LNCaP clone FGC (cell line): ENCODE measurements around the gene DHX8.

ENCODE experiments used
- DNase-seq: peaks from one replicate; pipeline ENCODE4 v3.0.0-alpha.2; 2011; ENCODE audit warnings: low read depth
- H3K4me3 ChIP-seq: 2 replicates; pipeline ENCODE4 v1.5.1; 2011; ENCODE audit warnings: mild to moderate bottlenecking, low read depth, low read length, control low read depth
- CTCF ChIP-seq: IDR thresholded peaks from 2 replicates; pipeline ENCODE4 v1.5.1; 2012; ENCODE audit warnings: mild to moderate bottlenecking; ENCODE audit not compliant: control insufficient read depth, insufficient read depth; ENCODE audit errors: extremely low read depth

Gene DHX8

GRCh38 chr17:43528319-43528987 lies 44.7 kb downstream of the DHX8 start:
- TF ChIP-seq CTCF = no peak
- no peak overlapping the region for H3K4me3 ChIP-seq
- no peak for DNase-seq

DNA sequence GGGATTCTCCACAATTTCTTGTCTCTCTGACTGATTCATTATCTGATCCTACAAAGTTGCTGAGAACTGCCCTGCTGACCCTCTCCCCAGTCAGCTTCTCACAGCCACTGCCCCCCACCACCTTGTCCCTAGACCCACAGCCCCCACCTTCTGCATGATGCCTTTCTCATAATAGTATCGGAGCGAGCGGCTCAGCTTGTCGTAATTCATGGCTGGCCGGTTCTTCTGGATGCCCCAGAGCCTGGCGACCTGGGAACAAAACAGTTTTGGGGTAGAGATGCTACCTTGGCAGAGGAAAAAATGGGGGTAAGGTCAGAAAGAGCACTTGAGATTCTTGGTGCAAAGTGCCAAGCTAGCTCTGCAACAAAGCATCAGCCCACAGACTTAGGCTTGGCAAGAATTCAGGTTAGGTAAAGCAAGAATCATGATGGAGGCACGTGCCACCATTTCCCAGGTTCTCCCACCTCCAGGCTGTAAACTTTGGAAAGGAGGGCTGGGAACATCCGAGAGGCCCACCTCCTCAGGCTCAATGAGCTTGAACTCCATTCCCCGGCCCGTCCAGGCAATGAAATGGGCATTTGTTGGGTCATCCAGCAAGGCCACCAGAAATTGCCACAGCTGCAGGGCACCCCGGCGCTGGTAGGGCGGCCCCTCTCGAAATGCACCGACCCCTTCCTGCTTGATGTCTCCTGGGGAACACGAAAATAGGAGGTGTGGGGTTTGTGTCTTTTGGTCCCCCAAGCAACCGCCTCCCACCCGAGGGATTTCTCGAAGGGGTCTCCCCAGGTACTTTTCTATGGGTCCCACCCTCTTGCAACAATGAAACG lies 45.4 kb downstream of the DHX8 start:
- DNase-seq = no peak
- no peak for TF ChIP-seq CTCF
- no peak overlapping the region for H3K4me3 ChIP-seq

- no peak for DNase-seq
- no peak for TF ChIP-seq CTCF
- no peak overlapping the region for H3K4me3 ChIP-seq
Measured at GRCh38 chr17:43529947-43530287, 46.1 kb downstream of the DHX8 start.

- H3K4me3 ChIP-seq = no peak overlapping the region
- DNase-seq = no peak
- TF ChIP-seq CTCF = no peak
Measured at GRCh38 chr17:43530288-43531081, 46.7 kb downstream of the DHX8 start.

GRCh38 chr17:43531082-43531378 lies 47.3 kb downstream of the DHX8 start:
- no peak for TF ChIP-seq CTCF
- no peak for DNase-seq
- H3K4me3 ChIP-seq = no peak overlapping the region

DNA sequence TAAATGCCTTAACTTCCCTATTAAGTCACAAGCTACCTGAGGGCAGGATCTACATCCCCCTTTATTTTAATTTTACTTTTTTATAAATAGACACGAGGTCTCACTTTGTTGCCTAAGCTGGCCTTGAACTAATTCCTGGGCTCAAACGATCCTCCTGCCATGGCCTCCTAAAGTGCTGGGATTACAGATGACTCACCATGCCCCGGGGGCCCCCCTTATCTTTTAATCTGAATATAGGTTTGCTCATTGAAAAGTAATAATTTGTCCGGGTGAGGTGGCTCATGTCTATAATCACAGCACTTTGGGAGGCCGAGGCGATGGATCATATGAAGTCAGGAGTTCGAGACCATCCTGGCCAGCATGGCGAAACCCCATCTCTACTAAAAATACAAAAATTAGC lies 48.2 kb downstream of the DHX8 start:
- no peak for TF ChIP-seq CTCF
- no peak overlapping the region for H3K4me3 ChIP-seq
- no peak for DNase-seq
